ENCODE data around the gene MMP13.

DNA sequence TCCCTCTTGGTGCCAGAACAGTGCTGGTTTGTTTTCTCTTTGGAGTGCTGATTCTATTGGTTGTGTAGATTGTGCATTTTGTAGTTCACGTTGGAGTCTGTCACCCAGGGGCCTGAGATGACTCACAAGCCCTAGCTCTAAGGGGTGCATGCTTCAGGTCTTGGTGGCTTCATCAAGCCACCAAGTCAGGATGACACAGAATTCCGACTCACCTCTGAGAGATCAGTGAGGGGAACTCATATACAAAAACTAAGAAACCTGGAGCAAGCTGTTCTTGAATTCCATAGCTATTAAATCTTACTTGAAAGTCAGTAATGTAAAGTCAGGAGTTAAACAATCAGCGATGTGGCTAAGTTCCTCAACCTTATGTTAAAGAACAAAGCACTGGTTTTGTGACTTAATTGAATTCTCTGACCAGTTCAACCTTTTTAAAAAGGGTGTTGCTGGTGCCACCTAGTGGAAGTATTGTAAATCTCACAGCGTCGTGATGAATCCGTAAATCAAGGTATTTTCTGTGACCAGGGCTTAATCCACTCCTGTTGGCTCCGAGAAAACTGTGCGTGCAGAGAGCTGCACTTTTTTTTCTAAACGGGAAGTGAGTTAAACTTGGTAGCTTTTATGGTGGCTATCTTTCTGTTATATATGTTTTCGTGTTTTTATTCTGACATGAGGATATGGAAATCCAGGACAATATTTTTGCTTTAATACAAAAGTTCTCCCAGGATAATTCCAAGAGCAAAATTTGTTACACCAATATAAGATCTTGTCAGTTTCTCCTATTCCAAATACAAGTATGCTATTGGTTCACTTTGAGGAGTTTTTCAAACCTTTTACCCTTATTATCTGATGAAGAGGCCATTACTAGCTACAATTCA lies 14.6 kb downstream of the MMP13 start:
- TF ChIP-seq, protein P1, sequence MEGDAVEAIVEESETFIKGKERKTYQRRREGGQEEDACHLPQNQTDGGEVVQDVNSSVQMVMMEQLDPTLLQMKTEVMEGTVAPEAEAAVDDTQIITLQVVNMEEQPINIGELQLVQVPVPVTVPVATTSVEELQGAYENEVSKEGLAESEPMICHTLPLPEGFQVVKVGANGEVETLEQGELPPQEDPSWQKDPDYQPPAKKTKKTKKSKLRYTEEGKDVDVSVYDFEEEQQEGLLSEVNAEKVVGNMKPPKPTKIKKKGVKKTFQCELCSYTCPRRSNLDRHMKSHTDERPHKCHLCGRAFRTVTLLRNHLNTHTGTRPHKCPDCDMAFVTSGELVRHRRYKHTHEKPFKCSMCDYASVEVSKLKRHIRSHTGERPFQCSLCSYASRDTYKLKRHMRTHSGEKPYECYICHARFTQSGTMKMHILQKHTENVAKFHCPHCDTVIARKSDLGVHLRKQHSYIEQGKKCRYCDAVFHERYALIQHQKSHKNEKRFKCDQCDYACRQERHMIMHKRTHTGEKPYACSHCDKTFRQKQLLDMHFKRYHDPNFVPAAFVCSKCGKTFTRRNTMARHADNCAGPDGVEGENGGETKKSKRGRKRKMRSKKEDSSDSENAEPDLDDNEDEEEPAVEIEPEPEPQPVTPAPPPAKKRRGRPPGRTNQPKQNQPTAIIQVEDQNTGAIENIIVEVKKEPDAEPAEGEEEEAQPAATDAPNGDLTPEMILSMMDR (conservative IDR thresholded peaks at IDR 0.05; ENCODE audit: low read depth, low read length) = peak; percentile 94
- no peak for TF ChIP-seq EZH2 (IDR thresholded peaks at IDR 0.05; ENCODE audit: borderline replicate concordance, low read depth, low read length, poor library complexity, severe bottlenecking)
